Stimulated activated effector memory CD8-positive, alpha-beta T cell treated with anti-CD3 and anti-CD28 coated beads, Interleukin-12 subunit alpha, Interleukin-12 subunit beta, amount 100 ng/mL, for 72 hours (primary cell): ENCODE results near the gene PAPSS2.
"Not testable (repeated sequence)": the region's sequence is repeated elsewhere in the genome, so short reads cannot be mapped to it uniquely, and the experiment has no call there.

ENCODE experiments used
- ATAC-seq: fragments of 150-1000 bp; cut with Tn5 transposase; 2 replicates; pipeline ENCODE4 v1.10.0; 2021
- DNase-seq, 2 donors: peaks; one replicate each; pipeline ENCODE4 v3.0.0; 2021 to 2022; ENCODE audit warnings: low spot score in 2 of 2
- H3K27ac Mint-ChIP-seq: one replicate; pipeline ENCODE4 v1.8.0; 2022; ENCODE audit warnings: mild to moderate bottlenecking, mixed read lengths
- H3K36me3 Mint-ChIP-seq: one replicate; pipeline ENCODE4 v1.8.0; 2022; ENCODE audit warnings: mild to moderate bottlenecking, mixed read lengths
- H3K4me1 Mint-ChIP-seq: one replicate; pipeline ENCODE4 v1.8.0; 2022; ENCODE audit warnings: mixed read lengths
- H3K4me3 Mint-ChIP-seq: one replicate; pipeline ENCODE4 v1.8.0; 2022; ENCODE audit warnings: mild to moderate bottlenecking, mixed read lengths
- H3K9me3 Mint-ChIP-seq: one replicate; pipeline ENCODE4 v1.8.0; 2022; ENCODE audit warnings: mixed read lengths

Gene PAPSS2

GRCh38 chr10:87734987-87735827 is 75.5 kb downstream of the PAPSS2 start:
- peak; percentile 55 for ATAC-seq
- Mint-ChIP-seq H3K36me3 (no peaks in the 10 kb centered on the region), H3K4me1 (no peaks in the 10 kb centered on the region), H3K9me3 (no peaks in the 10 kb centered on the region), H3K27ac (no peak overlapping the region), H3K4me3 (no peak overlapping the region)
- no peak for DNase-seq

GRCh38 chr10:87738253-87738652 is 78.6 kb downstream of the PAPSS2 start:
- H3K4me3 Mint-ChIP-seq, ATAC-seq, H3K27ac Mint-ChIP-seq, DNase-seq, H3K9me3 Mint-ChIP-seq, H3K36me3 Mint-ChIP-seq, H3K4me1 Mint-ChIP-seq: not testable (repeated sequence)

GRCh38 chr10:87739703-87740102 is 80.0 kb downstream of the PAPSS2 start:
- ATAC-seq (no peak), DNase-seq (no peak)
- no peaks in the 10 kb centered on the region for H3K4me1 Mint-ChIP-seq
- H3K4me3 Mint-ChIP-seq = no peak overlapping the region
- no peak overlapping the region for H3K27ac Mint-ChIP-seq
- H3K9me3 Mint-ChIP-seq = no peaks in the 10 kb centered on the region
- no peaks in the 10 kb centered on the region for H3K36me3 Mint-ChIP-seq

GRCh38 chr10:87740254-87740655 is 80.6 kb downstream of the PAPSS2 start:
- no peaks in the 10 kb centered on the region for H3K9me3 Mint-ChIP-seq
- no peaks in the 10 kb centered on the region for H3K36me3 Mint-ChIP-seq
- ATAC-seq (no peak), DNase-seq (no peak)
- H3K27ac Mint-ChIP-seq = no peak overlapping the region
- no peaks in the 10 kb centered on the region for H3K4me1 Mint-ChIP-seq
- no peak overlapping the region for H3K4me3 Mint-ChIP-seq

- H3K9me3 Mint-ChIP-seq, H3K4me1 Mint-ChIP-seq, DNase-seq, ATAC-seq, H3K4me3 Mint-ChIP-seq, H3K36me3 Mint-ChIP-seq, H3K27ac Mint-ChIP-seq: not testable (repeated sequence)
These were observed 83.4 kb downstream of the PAPSS2 start for GRCh38 chr10:87742992-87743610.

GRCh38 chr10:87744606-87745005 is 84.9 kb downstream of the PAPSS2 start:
- Mint-ChIP-seq H3K27ac (no peak overlapping the region), H3K9me3 (no peaks in the 10 kb centered on the region), H3K4me1 (no peaks in the 10 kb centered on the region), H3K36me3 (no peaks in the 10 kb centered on the region), H3K4me3 (no peak overlapping the region)
- DNase-seq (no peak), ATAC-seq (no peak)

- ATAC-seq (no peak), DNase-seq (no peak)
- no peaks in the 10 kb centered on the region for H3K36me3 Mint-ChIP-seq
- H3K27ac Mint-ChIP-seq = no peak overlapping the region
- H3K9me3 Mint-ChIP-seq = no peaks in the 10 kb centered on the region
- H3K4me1 Mint-ChIP-seq = peaks cover 14% of the 10 kb centered on the region
- H3K4me3 Mint-ChIP-seq = no peak overlapping the region
These were observed 87.2 kb downstream of the PAPSS2 start for GRCh38 chr10:87746911-87747310.

GRCh38 chr10:87748244-87748643 is 88.6 kb downstream of the PAPSS2 start:
- peaks cover 10% of the 10 kb centered on the region for H3K36me3 Mint-ChIP-seq
- not testable (repeated sequence) for DNase-seq, H3K4me3 Mint-ChIP-seq, H3K27ac Mint-ChIP-seq, ATAC-seq, H3K9me3 Mint-ChIP-seq
- H3K4me1 Mint-ChIP-seq = peaks cover 14% of the 10 kb centered on the region

GRCh38 chr10:87750001-87750671 is 90.5 kb downstream of the PAPSS2 start:
- ATAC-seq = peak; percentile 47
- Mint-ChIP-seq H3K27ac (no peak overlapping the region), H3K9me3 (no peaks in the 10 kb centered on the region), H3K4me1 (peaks cover 22% of the 10 kb centered on the region), H3K4me3 (no peak overlapping the region), H3K36me3 (peaks cover 27% of the 10 kb centered on the region)
- DNase-seq = no peak

GRCh38 chr10:87750817-87751216 is 91.1 kb downstream of the PAPSS2 start:
- peaks cover 22% of the 10 kb centered on the region for H3K4me1 Mint-ChIP-seq
- ATAC-seq (peak; percentile 56), DNase-seq (no peak)
- no peak overlapping the region for H3K4me3 Mint-ChIP-seq
- H3K9me3 Mint-ChIP-seq = no peaks in the 10 kb centered on the region
- H3K27ac Mint-ChIP-seq = no peak overlapping the region
- H3K36me3 Mint-ChIP-seq = peaks cover 34% of the 10 kb centered on the region

GRCh38 chr10:87751274-87751673 is 91.6 kb downstream of the PAPSS2 start:
- peaks cover 22% of the 10 kb centered on the region for H3K4me1 Mint-ChIP-seq
- ATAC-seq (no peak), DNase-seq (no peak)

GRCh38 chr10:87752566-87752965 is 92.9 kb downstream of the PAPSS2 start:
- Mint-ChIP-seq H3K36me3 (peaks cover 44% of the 10 kb centered on the region), H3K4me1 (peaks cover 23% of the 10 kb centered on the region), H3K4me3 (no peak overlapping the region), H3K27ac (no peak overlapping the region), H3K9me3 (no peaks in the 10 kb centered on the region)
- DNase-seq = no peak
- no peak for ATAC-seq

More at GRCh38 chr10:87751274-87751673, 91.6 kb downstream of the PAPSS2 start:
- H3K27ac Mint-ChIP-seq = no peak overlapping the region
- H3K9me3 Mint-ChIP-seq = no peaks in the 10 kb centered on the region
- H3K4me3 Mint-ChIP-seq = no peak overlapping the region
- H3K36me3 Mint-ChIP-seq = peaks cover 39% of the 10 kb centered on the region

GRCh38 chr10:87753995-87754866 is 94.6 kb downstream of the PAPSS2 start:
- H3K27ac Mint-ChIP-seq = peak overlapping the region; percentile 75

GRCh38 chr10:87757685-87758084 is 98.0 kb downstream of the PAPSS2 start:
- no peak for ATAC-seq
- DNase-seq = no peak
- H3K4me1 Mint-ChIP-seq = peaks cover 35% of the 10 kb centered on the region
- H3K4me3 Mint-ChIP-seq = no peak overlapping the region
- H3K9me3 Mint-ChIP-seq = no peaks in the 10 kb centered on the region
- peaks cover 60% of the 10 kb centered on the region for H3K36me3 Mint-ChIP-seq
- no peak overlapping the region for H3K27ac Mint-ChIP-seq

More at GRCh38 chr10:87753995-87754866, 94.6 kb downstream of the PAPSS2 start:
- ATAC-seq (peak; percentile 79), DNase-seq (no peak)
- no peak overlapping the region for H3K4me3 Mint-ChIP-seq
- peaks cover 32% of the 10 kb centered on the region for H3K4me1 Mint-ChIP-seq
- H3K36me3 Mint-ChIP-seq = peaks cover 53% of the 10 kb centered on the region
- no peaks in the 10 kb centered on the region for H3K9me3 Mint-ChIP-seq

- ATAC-seq = no peak
- Mint-ChIP-seq H3K4me3 (no peak overlapping the region), H3K27ac (peak overlapping the region; percentile 8), H3K36me3 (peaks cover 54% of the 10 kb centered on the region), H3K4me1 (peaks cover 35% of the 10 kb centered on the region), H3K9me3 (no peaks in the 10 kb centered on the region)
- DNase-seq = no peak
These were observed 99.9 kb downstream of the PAPSS2 start for GRCh38 chr10:87759551-87759950.
